HG03139 (cell line): Measurements from ENCODE around the gene EIF2S2.
"Not testable (repeated sequence)": the region's sequence is repeated elsewhere in the genome, so short reads cannot be mapped to it uniquely, and the experiment has no call there.

Experiments
- ATAC-seq: cut with Tn5 transposase; IDR thresholded peaks from one replicate; pipeline ENCODE4 v1.9.1; 2021; ENCODE audit not compliant: unreplicated experiment

EIF2S2 gene, protein sequence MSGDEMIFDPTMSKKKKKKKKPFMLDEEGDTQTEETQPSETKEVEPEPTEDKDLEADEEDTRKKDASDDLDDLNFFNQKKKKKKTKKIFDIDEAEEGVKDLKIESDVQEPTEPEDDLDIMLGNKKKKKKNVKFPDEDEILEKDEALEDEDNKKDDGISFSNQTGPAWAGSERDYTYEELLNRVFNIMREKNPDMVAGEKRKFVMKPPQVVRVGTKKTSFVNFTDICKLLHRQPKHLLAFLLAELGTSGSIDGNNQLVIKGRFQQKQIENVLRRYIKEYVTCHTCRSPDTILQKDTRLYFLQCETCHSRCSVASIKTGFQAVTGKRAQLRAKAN

GRCh38 chr20:34111702-34112599, at the start of gene EIF2S2:
EIF2S2 (minus strand) TSS chr20:34112243; CDS start chr20:34112110, 133 bp downstream.
- peak; percentile 90 for ATAC-seq

- not testable (repeated sequence) for ATAC-seq
These were observed 45.7 kb upstream of the EIF2S2 start for GRCh38 chr20:34157697-34158096.

GRCh38 chr20:34155836-34156235, 43.8 kb upstream of the EIF2S2 start:
- ATAC-seq, result no peak

- ATAC-seq, result not testable (repeated sequence)
These were observed 41.1 kb upstream of the EIF2S2 start for GRCh38 chr20:34153169-34153568.

DNA sequence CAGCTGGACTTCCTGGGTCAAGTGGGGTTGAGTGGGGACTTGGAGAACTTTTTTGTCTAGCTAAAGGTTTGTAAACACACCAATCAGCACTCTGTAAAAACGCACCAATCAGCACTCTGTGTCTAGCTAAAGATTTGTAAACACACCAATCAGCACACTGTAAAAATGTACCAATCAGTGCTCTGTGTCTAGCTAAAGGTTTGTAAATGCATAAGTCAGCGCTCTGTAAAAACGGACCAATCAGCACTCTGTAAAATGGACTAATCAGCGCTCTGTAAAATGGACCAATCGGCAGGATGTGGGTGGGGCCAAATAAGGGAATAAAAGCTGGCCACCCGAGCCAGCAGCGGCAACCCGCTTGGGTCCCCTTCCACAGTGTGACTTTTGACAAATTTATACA, 40.0 kb upstream of the EIF2S2 start:
- not testable (repeated sequence) for ATAC-seq

DNA sequence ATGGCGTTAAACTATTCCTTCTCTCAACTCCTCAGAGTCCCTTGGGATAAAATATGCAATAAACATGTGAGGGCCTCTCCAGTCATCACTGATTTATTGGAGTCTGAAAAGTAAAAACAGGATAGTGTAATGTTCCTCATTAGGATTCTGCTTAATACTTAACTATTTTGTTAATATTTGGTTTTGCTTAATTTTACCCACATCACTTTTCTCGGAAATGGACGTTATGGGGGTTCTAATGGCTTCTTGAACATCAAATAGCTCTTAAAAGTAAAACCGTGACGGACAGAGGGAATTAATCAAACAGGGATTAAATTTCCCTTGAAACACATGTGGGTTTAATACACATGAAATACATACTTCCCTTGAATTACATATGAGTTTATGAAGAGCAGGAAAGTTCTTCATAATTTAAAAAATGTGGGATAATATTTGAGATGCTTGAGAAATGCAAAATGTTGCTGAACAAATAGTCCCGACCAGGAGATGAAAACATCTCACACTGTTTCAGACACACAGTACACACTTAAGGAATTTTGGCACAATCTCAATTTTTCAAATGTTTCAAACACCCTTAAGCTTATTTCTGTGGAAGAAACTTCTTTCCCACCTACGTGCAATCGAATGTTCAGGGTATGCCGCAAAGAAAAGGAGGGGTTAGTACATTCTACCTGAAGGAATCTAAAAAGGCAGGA, 38.4 kb upstream of the EIF2S2 start:
- ATAC-seq, result no peak

DNA sequence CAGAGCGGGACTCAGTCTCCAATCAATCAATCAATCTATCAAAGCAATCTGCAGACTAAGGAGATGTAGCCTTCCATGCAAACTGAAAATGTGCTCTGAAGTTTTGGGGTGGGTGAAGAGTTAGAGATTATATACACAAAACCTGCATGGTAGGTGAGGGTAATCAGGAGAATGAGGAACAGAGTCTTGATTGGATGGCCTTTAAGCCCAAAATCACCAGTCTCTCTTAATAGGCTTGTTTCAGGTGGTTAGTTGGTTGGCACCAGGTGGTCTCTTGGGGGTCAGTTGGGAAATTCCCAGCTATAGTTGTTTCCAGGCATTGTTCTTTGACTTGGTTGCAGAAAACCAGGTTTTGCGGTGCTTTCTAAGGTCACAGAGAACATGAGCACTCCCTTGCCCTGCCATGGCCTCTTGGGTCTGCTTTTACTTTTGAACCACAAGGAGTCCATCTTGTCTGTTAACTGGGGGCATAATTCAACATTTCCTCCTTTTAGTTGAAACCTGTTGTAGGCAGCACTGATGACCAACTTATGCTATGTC, 33.3 kb upstream of the EIF2S2 start:
- no peak for ATAC-seq

DNA sequence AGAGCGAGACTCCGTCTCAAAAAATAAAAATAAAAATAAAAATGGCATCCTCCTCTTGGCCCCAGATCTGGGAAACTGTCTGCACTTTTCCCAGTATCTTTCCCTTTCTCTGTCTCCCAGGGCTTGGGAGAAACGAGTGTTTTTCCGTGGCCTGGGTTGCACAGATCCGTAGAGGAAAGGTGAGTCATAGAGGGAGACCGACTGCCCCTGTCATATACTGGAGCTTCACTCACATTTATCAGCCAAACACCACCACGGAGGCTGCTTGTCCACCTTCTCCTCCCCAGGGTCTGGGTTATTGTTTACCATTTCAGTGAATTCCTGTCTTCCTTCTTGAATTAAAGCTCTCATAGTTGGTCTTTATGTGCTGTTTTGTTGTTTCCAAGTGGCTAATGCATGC, 31.9 kb upstream of the EIF2S2 start:
- ATAC-seq, result no peak

DNA sequence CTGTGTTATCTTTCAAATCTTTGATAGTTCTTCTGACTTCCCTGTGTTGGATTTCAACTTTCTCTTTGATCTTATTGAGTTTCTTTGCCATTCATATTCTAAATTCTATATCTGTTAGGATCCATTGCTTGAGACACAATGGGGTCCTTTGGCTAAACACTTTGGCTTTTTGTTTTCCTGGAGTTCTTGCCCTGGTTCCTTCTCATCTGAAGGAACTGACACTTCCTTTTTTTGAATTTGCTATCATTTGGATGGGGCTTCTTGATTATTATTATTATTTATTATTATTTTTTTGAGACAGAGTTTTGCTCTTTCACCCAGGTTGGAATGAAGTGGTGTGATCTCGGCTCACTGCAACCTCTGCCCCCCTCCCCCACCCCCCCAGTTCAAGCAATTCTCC, 30.1 kb upstream of the EIF2S2 start:
- ATAC-seq, result no peak

DNA sequence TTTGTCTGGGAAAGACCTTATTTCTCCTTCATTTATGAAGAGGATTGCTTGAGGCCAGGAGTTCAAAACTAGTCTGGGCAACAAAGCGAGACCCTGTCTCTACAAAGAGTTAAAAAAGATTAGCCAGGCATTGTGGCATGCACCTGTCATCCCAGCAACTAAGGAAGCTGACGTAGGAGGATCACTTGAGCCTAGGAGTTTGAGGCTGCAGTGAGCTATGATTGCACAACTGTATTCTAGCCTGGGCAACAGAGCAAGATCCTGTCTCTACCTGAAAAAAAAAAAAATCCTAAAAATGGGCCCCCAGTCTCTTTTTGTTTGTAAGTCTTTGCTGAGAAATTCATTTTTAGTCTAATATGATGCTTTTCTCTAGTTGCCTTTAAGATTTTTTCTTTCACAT, 29.2 kb upstream of the EIF2S2 start:
- ATAC-seq, result no peak

GRCh38 chr20:34135525-34136275, 23.7 kb upstream of the EIF2S2 start:
- not testable (repeated sequence) for ATAC-seq

GRCh38 chr20:34133365-34133860, 21.4 kb upstream of the EIF2S2 start:
- not testable (repeated sequence) for ATAC-seq

GRCh38 chr20:34132943-34133342, 20.9 kb upstream of the EIF2S2 start:
- not testable (repeated sequence) for ATAC-seq

- not testable (repeated sequence) for ATAC-seq
These were observed 20.4 kb upstream of the EIF2S2 start for GRCh38 chr20:34132491-34132890.

DNA sequence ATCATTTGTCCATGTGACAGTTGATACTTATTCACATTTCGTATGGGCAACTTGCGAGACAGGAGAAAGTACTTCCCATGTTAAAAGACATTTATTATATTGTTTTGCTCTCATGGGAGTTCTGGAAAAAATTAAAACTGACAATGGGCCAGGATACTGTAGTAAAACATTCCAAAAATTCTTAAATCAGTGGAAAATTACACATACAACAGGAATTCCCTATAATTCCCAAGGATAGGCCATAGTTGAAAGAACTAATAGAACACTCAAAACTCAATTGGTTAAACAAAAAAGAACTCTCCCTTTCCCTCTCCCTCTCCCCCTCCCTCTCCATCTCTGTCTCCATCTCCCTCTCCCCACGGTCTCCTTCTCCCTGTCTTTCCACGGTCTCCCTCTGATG, 19.4 kb upstream of the EIF2S2 start:
- no peak for ATAC-seq

- no peak for ATAC-seq
These were observed 17.6 kb upstream of the EIF2S2 start for GRCh38 chr20:34129518-34130162.

DNA sequence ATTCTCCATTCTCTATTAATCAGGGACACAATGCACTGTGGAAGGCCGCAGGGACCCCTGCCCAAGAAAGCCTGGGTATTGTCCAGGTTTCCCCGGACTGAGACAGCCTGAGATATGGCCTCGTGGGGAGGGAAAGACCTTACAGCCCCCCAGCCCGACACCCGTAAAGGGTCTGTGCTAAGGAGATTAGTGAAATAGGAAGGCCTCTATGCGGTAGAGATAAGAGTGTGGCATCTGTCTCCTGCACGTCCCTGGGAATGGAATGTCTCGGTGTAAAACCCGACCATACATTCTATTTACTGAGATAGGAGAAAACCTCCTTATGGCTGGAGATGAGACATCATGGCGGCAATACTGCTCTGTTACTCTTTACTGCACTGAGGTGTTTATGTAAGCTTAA, 15.7 kb upstream of the EIF2S2 start:
- no peak for ATAC-seq

DNA sequence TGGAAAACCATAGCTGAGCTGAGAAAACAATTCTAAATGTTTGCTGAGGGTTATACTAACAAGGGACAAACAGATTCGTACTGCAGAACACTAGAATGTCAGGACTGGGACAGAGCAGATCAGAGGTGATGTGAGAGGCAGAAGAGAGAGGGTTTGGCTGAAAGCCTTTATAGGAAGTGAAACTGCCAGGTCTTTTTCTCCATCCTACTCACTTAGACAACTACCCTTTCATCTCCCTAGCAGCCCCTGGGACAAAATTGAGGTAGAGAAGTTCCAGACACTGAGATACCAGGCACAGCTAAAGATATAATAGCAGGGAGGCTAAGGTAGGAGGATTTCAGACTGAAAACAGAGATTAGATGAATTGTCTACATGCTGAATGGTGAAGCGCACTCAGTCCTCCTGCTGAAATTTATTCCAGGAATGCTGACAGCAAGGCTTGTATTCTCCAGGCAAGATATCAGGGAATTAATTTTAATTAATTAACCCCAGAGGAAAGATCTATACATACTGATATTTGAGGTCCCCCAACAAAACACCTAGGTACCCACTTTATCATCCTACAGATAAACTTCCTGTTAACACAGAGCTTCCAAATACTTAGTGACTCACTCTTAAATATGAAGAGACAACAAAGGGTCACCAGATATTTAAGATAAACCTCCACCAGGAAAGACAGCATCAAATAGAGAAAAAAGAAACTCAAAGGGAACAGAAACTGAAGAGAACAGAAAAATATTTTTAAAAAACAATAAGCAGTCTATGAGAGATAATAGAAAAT, 12.6 kb upstream of the EIF2S2 start:
- no peak for ATAC-seq

- no peak for ATAC-seq
These were observed 11.3 kb upstream of the EIF2S2 start for GRCh38 chr20:34123309-34123708.
